H1 (cell line): ENCODE results near the gene SLC6A12. TPM values are rescaled to one million over a fixed set of nuclear protein-coding genes. Genes with fewer than 3 reads are reported as not detected.

Experiments
- CTCF ChIA-PET: fragments of 300-600 bp; sonication (Branson Sonifier 250); formaldehyde crosslinking; loops from one replicate; lab custom pipeline; 2021; ENCODE audit not compliant: partially characterized antibody; lab: Charles Lee
- POLR2A ChIA-PET: fragments of 300-600 bp; sonication (Branson Sonifier 250); formaldehyde crosslinking; loops from one replicate; lab custom pipeline; 2021; ENCODE audit warnings: inconsistent platforms; ENCODE audit not compliant: partially characterized antibody; lab: Charles Lee
- DNase-seq, 2 experiments: peaks; one replicate each; pipeline versions ENCODE4 v3.0.0 to v3.0.0-alpha.2; 2010 to 2022; ENCODE audit warnings: low spot score in 2 of 2, low read depth in 1 of 2, mixed read lengths in 1 of 2
- FAIRE-seq: peaks from 2 replicates; lab custom pipeline; 2011; peaks lifted over from hg19 to GRCh38; lab: Jason Lieb, UNC
- H2AFZ ChIP-seq: 2 replicates; pipeline ENCODE4 v1.8.1; 2012; ENCODE audit warnings: low read length, inconsistent platforms
- H2AK5ac ChIP-seq: 2 replicates; pipeline ENCODE4 v1.6.1; 2013; ENCODE audit warnings: low read depth, low read length
- H2BK120ac ChIP-seq: replicated peaks from 2 replicates; pipeline ENCODE3; 2013; ENCODE audit warnings: low read depth, low read length, inconsistent platforms
- H2BK12ac ChIP-seq: 2 replicates; pipeline ENCODE4 v1.6.1; 2013; ENCODE audit warnings: low read depth, low read length
- H2BK15ac ChIP-seq: 2 replicates; pipeline ENCODE4 v1.6.1; 2013; ENCODE audit warnings: low read length
- H2BK20ac ChIP-seq: 2 replicates; pipeline ENCODE4 v1.6.1; 2013; ENCODE audit warnings: low read length
- H2BK5ac ChIP-seq: 2 replicates; pipeline ENCODE4 v1.6.1; 2013; ENCODE audit warnings: low read depth, low read length
- H3K14ac ChIP-seq: 2 replicates; pipeline ENCODE4 v1.6.1; 2013; ENCODE audit warnings: inconsistent platforms; ENCODE audit not compliant: insufficient read length
- H3K18ac ChIP-seq: 2 replicates; pipeline ENCODE4 v1.6.1; 2013; ENCODE audit warnings: low read length; ENCODE audit errors: extremely low read depth
- H3K23ac ChIP-seq: 2 replicates; pipeline ENCODE4 v1.6.1; 2013; ENCODE audit warnings: inconsistent platforms; ENCODE audit not compliant: insufficient read length
- H3K23me2 ChIP-seq: 2 replicates; pipeline ENCODE4 v1.6.1; 2013; ENCODE audit warnings: low read depth, low read length
- H3K27ac ChIP-seq: 2 replicates; pipeline ENCODE4 v1.6.1; 2011; ENCODE audit warnings: low read depth, low read length, inconsistent platforms
- H3K27me3 ChIP-seq, 4 experiments: replicated peaks in 1 of 4; 1 replicate in 1 of 4; 2 replicates in 3 of 4; pipeline versions ENCODE4 v1.6.1 to v1.8.1; 2011 to 2013; ENCODE audit warnings: low read length in 3 of 4, mild to moderate bottlenecking in 3 of 4, inconsistent platforms in 2 of 4, mixed read lengths in 2 of 4, moderate library complexity in 1 of 4; ENCODE audit not compliant: control insufficient read depth in 3 of 4, insufficient read depth in 3 of 4; ENCODE audit errors: extremely low read depth in 1 of 4
- H3K36me3 ChIP-seq, 4 experiments: 2 replicates each; pipeline versions ENCODE4 v1.6.1 to v1.8.1; 2011 to 2013; ENCODE audit warnings: mild to moderate bottlenecking in 4 of 4, low read length in 3 of 4, moderate library complexity in 2 of 4, control low read depth in 1 of 4, inconsistent platforms in 1 of 4; ENCODE audit not compliant: insufficient read depth in 4 of 4, control insufficient read depth in 2 of 4
- H3K4ac ChIP-seq: replicated peaks from 2 replicates; pipeline ENCODE3; 2013; ENCODE audit warnings: low read length, low read depth, mixed read lengths, inconsistent platforms; ENCODE audit not compliant: insufficient read length
- H3K4me1 ChIP-seq, 4 experiments: replicated peaks in 1 of 4; 1 replicate in 1 of 4; 2 replicates in 3 of 4; pipeline versions ENCODE4 v1.6.1 to v1.8.1; 2011 to 2013; ENCODE audit warnings: low read length in 3 of 4, inconsistent platforms in 2 of 4, mixed read lengths in 1 of 4; ENCODE audit not compliant: insufficient read depth in 4 of 4, control insufficient read depth in 3 of 4
- H3K4me2 ChIP-seq, 2 experiments: 2 replicates each; pipeline versions ENCODE4 v1.6.1 to v1.8.1; 2011 to 2013; ENCODE audit warnings: low read depth in 2 of 2, low read length in 2 of 2, control low read depth in 1 of 2, inconsistent platforms in 1 of 2, mild to moderate bottlenecking in 1 of 2; ENCODE audit not compliant: insufficient read depth in 1 of 2
- H3K4me3 ChIP-seq, 4 experiments: fragments of 200-600, 300-600 bp in 1 of 4; sonication (generic), shearing (Covaris generic), sonication (Bioruptor Twin) in 1 of 4; 2 replicates each; pipeline versions ENCODE4 v1.5.1 to v1.8.1; 2011 to 2016; ENCODE audit warnings: low read length in 4 of 4, low read depth in 3 of 4, control low read depth in 2 of 4, inconsistent platforms in 2 of 4, mild to moderate bottlenecking in 2 of 4, mixed read lengths in 1 of 4, moderate library complexity in 1 of 4; ENCODE audit not compliant: insufficient read depth in 2 of 4; ENCODE audit errors: extremely low read depth in 1 of 4
- H3K56ac ChIP-seq: replicated peaks from 2 replicates; pipeline ENCODE3; 2013; ENCODE audit warnings: low read depth, mild to moderate bottlenecking, mixed read lengths, low read length, inconsistent platforms; ENCODE audit not compliant: insufficient read length
- H3K79me1 ChIP-seq: 2 replicates; pipeline ENCODE4 v1.6.1; 2013; ENCODE audit warnings: low read depth, low read length, control low read depth
- H3K79me2 ChIP-seq, 2 experiments: 2 replicates each; pipeline versions ENCODE4 v1.6.1 to v1.8.1; 2012 to 2013; ENCODE audit warnings: low read length in 2 of 2, mild to moderate bottlenecking in 2 of 2, inconsistent platforms in 1 of 2; ENCODE audit not compliant: insufficient read depth in 2 of 2, control insufficient read depth in 1 of 2
- H3K9ac ChIP-seq, 4 experiments: replicated peaks in 1 of 4; 1 replicate in 1 of 4; 2 replicates in 3 of 4; pipeline versions ENCODE4 v1.6.1 to v1.8.1; 2011 to 2013; ENCODE audit warnings: low read depth in 3 of 4, low read length in 3 of 4, control low read depth in 2 of 4, mild to moderate bottlenecking in 2 of 4, moderate library complexity in 2 of 4, inconsistent platforms in 1 of 4; ENCODE audit errors: extremely low read depth in 1 of 4
- H3K9me3 ChIP-seq, 2 experiments: 2 replicates each; pipeline versions ENCODE4 v1.6.1 to v1.8.1; 2012 to 2013; ENCODE audit warnings: mild to moderate bottlenecking in 2 of 2, moderate library complexity in 2 of 2, control low read depth in 1 of 2, inconsistent platforms in 1 of 2, low read depth in 1 of 2, low read length in 1 of 2, mixed read lengths in 1 of 2; ENCODE audit not compliant: insufficient read depth in 2 of 2
- H4K20me1 ChIP-seq, 2 experiments: replicated peaks in 1 of 2; 2 replicates each; pipeline versions ENCODE3 to v1.8.1; 2011 to 2013; ENCODE audit warnings: inconsistent platforms in 2 of 2, low read length in 2 of 2, mild to moderate bottlenecking in 1 of 2; ENCODE audit not compliant: insufficient read depth in 2 of 2, control insufficient read depth in 1 of 2
- H4K5ac ChIP-seq: 2 replicates; pipeline ENCODE4 v1.6.1; 2013; ENCODE audit warnings: low read length, low read depth, mixed read lengths, inconsistent platforms; ENCODE audit not compliant: insufficient read length
- H4K8ac ChIP-seq: 2 replicates; pipeline ENCODE4 v1.8.0; 2013; ENCODE audit warnings: mild to moderate bottlenecking, moderate library complexity, low read length, inconsistent platforms; ENCODE audit not compliant: insufficient read depth; ENCODE audit errors: extremely low read depth
- H4K91ac ChIP-seq: replicated peaks from 2 replicates; pipeline ENCODE3; 2013; ENCODE audit warnings: low read length, mixed read lengths, inconsistent platforms; ENCODE audit not compliant: insufficient read length
- CHD1 ChIP-seq: IDR thresholded peaks from 2 replicates; pipeline ENCODE4 v1.6.1; 2012; ENCODE audit warnings: low read depth, low read length, improper control_type of control experiment
- SP1 ChIP-seq: IDR thresholded peaks from 2 replicates; pipeline ENCODE4 v1.6.1; 2011; ENCODE audit warnings: low read depth, low read length
- TAF7 ChIP-seq: optimal IDR thresholded peaks from 2 replicates; pipeline ENCODE3; 2011; ENCODE audit warnings: low read depth, mild to moderate bottlenecking, inconsistent platforms, low read length, moderate library complexity, borderline replicate concordance
- TBP ChIP-seq: IDR thresholded peaks from 2 replicates; pipeline ENCODE4 v1.6.1; 2011; ENCODE audit warnings: low read depth, low read length, improper control_type of control experiment
- WGBS, 2 experiments: shearing (Covaris generic) in 1 of 2; methylation state at CpG; one replicate each; pipeline versions ENCODE4 v1.1.6 to v1.1.7; 2013 to 2015; ENCODE audit warnings: low lambda C conversion rate in 2 of 2, mixed read lengths in 2 of 2, inconsistent platforms in 1 of 2, low coverage in 1 of 2, missing lambda C conversion rate in 1 of 2; ENCODE audit not compliant: insufficient replicate concordance in 2 of 2, insufficient coverage in 1 of 2, insufficient read length in 1 of 2; ENCODE audit errors: extremely low coverage in 1 of 2, missing lambda C conversion rate in 1 of 2; 5-methylcytosine and 5-hydroxymethylcytosine counted together
- polyA plus RNA-seq, 7 experiments: library from polyadenylated mRNA; depleted of rRNA in 3 of 7; stranded (reverse) in 5 of 7; unstranded in 2 of 7; fragments of >200 nt in 5 of 7; fragments of 200-250 nt in 2 of 7; gene quantifications; 1 replicate in 5 of 7; 2 replicates in 1 of 7; 4 replicates in 1 of 7; pipeline versions ENCODE4 v1.2.1 to v1.2.3, GENCODE V29; 2011 to 2013; ENCODE audit warnings: missing spikeins in 2 of 7, mixed read lengths in 2 of 7
- total RNA-seq: library from RNA; stranded (reverse); fragmentation: NEBNext Ultra II Directional; extraction: Animal tissue kit (Norgen Biotek cat#: 25700); gene quantifications from 2 replicates; pipeline ENCODE4 v1.2.1, GENCODE V29; 2021

Gene SLC6A12
- total and polyA plus RNA-seq, 2 of the 8 experiments (the other 6 are each of a cell fraction or from before 2014, with no cell fraction given) = 0.70 to 1.1 TPM

DNA sequence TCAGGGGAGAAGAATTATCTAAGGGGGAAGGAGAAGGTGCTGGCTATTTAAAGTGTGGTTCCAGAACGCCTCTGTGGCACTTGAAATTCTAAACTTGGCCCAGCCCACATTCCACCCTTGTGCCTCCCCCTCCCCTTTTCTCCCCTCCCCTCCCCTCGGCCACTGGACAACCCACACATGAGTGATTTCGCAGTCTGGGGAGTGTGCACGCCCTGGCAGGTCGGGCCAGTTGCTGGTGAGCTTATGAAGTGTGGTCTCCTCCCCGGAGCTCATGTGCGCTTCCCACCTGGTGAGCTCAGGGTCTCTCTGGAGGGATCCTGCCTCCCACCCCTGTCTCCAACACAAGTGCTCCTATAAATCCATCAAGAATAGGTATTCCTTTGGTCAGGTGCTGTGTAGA, 48.9 kb upstream of the SLC6A12 start, which contains the start of gene SLC6A13:
Gene SLC6A13, minus strand, starts transcription at position 20 of the 400 bp plus-strand sequence. CDS start 2,784 bp downstream, outside the sequence.
- Histone ChIP-seq H3K4me1 (peaks cover 0 to 2% (median 0%) of the 10 kb centered on the region in 4 experiments; a peak in 2 of 7 replicates), H3K18ac (no peak within 1 kb of the TSS), H4K20me1 (no peaks in the 10 kb centered on the region), H2BK15ac (no peak within 1 kb of the TSS), H2BK20ac (no peak within 1 kb of the TSS), H3K23me2 (no peaks in the 10 kb centered on the region), H2AK5ac (no peak within 1 kb of the TSS), H3K4me3 (no peak within 1 kb of the TSS), H3K4ac (no peak within 1 kb of the TSS), H3K4me2 (no peak within 1 kb of the TSS), H3K9me3 (no peaks in the 10 kb centered on the region), H3K79me2 (no peaks in the 10 kb centered on the region), H3K56ac (no peak within 1 kb of the TSS), H4K8ac (no peak within 1 kb of the TSS), H3K27me3 (0 out of 7 replicates have a peak, but pooled peaks cover 0 to 3% (median 0%) of the 10 kb centered on the region in 4 experiments), H2AFZ (no peak within 1 kb of the TSS), H2BK5ac (no peak within 1 kb of the TSS), H3K14ac (no peak within 1 kb of the TSS), H3K36me3 (no peaks in the 10 kb centered on the region), H4K5ac (no peak within 1 kb of the TSS), H2BK12ac (no peak within 1 kb of the TSS), H3K23ac (no peak within 1 kb of the TSS), H2BK120ac (no peak within 1 kb of the TSS), H4K91ac (no peak within 1 kb of the TSS), H3K79me1 (no peaks in the 10 kb centered on the region), H3K9ac (no peak within 1 kb of the TSS), H3K27ac (no peak within 1 kb of the TSS)
- DNase-seq (no peak), FAIRE-seq (no peak)
- ChIA-PET POLR2A (no interaction called here), CTCF (interaction anchor here (1.4 to 2.3 kb wide), 4 partner anchors 13 to 45 kb away, joined by 3 to 7 read pairs (median 4); no protein-coding TSS in a partner anchor)
- WGBS, 2 experiments = 73% methylated on average over 5 of the region's 7 CpGs; no CpG with 5 or more reads in 1 of the 2 experiments
- TF ChIP-seq TAF7 (no peak), CHD1 (no peak), TBP (no peak), SP1 (no peak)
